Stimulated activated CD8-positive, alpha-beta memory T cell treated with anti-CD3 and anti-CD28 coated beads, Interleukin-12 subunit alpha, Interleukin-12 subunit beta, amount 100 ng/mL, for 4 hours (primary cell): ENCODE results near the gene CSRNP3.

Experiments used
- DNase-seq: peaks from one replicate; pipeline ENCODE4 v3.0.0-alpha.2; 2020; ENCODE audit warnings: low read depth

CSRNP3 gene

DNA sequence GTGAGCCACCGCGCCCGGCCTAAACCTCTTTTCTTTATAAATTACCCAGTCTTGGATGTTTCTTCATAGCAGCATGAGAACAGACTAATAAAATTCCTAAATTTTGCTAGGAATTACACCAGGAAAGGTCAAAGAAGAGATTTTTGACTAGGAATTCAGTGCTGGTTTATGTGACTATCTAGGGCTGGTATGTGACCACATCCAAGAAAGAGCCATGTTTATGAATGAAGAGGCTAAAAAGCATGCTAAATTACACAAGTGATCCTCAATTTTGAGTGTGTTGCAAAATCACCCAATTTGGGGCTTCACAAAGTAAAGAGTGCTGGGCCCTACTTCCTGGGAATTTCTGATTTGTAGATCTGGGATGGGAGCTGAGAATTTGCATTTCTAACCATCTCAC is 123.6 kb downstream of the CSRNP3 start:
- no peak for DNase-seq

DNA sequence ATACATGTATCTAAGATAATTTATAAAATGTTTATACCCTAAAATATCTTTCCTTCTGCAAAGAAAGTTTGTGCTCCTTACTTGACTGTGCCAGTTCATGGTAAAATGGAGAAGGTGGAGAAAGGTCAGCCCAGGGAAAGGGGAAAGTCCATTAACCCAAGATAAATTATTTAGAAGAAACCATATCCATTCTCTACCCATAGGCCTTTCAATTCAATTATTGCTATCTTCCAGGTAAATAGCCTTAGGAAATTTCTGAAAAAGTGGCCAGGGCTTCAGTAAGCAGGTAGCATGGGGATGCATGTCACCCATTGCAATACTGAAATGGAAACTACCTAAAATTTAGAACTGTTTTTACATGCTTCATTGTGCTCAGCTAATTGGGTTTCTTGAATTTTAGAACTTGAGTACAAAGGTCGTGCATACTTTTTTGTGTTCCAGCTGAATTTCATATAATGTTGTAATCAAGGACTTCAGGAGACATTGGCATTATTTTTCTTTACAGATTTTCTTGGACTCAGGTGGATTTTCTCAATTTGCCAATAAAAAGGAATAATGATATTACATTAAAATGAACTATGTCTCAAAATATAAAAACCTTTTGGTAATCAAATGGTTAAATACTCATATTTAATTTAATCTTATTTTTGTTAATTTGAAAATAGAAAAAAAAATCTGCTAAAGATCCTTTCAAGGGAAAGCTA is 124.9 kb downstream of the CSRNP3 start:
- DNase-seq, result no peak

DNA sequence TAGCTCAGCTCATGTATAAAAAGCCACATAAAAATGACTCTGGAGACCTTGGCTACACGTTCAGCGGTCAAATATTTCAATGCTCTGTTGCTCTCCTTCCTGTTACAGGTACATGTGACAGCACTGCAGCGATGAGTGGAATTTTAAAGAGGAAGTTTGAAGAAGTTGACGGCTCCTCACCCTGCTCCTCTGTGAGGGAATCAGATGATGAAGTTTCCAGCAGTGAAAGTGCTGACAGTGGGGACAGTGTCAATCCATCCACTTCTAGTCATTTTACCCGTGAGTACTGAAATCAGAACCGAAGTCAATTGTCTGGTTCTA is 125.4 kb downstream of the CSRNP3 start:
- no peak for DNase-seq

DNA sequence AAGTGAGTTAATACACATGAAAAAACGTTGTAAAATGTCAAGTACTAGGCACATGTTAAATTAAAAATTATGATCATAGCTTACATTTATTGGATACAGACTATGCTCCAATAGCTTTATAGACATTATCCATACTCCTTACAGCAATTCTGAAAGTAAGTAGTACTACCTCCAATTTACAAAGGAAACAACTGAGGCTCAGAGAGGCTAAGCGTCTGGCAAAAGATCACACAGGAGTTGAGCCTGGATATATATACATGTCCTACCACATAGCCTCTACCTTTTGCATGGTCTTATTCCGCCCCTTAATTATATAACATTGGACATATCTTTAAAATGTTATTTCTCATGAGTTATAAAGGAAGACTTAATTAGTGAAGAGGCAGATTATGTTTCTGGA is 127.3 kb downstream of the CSRNP3 start:
- no peak for DNase-seq

DNA sequence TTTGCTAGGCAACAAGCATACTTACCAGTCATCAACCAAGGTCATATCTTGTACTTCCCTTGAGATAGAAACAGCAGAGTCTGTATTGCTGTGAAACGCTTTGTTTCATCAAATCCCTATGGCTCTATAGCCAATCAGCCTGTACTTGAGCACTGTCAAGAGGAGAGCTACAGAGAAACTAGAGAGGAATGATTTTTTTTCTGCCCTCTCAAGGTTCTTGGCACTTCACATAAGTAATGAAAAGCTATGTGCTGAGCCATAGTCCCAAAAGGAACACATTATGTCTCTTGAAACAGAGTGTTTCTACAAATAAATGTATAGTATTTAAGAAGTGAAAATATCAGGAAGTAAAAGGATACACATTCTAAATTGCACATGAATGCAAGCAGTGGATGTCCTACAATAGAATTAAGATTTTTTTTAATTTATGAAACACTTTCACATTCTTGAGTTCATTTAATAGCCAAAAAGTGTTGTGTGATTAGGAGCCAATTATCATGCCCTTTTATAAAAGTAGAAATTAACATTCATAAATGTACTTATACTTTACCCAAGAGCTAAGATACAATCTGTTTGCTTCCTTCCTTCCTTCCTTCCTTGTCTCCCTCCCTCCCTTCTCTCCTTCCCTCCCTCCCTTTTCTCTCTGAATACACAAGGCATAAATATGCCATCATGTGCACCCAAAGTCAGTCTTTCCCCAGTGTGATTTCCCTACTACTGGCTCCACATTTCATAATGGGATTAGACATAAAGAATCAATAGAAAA is 131.8 kb downstream of the CSRNP3 start:
- no peak for DNase-seq

DNA sequence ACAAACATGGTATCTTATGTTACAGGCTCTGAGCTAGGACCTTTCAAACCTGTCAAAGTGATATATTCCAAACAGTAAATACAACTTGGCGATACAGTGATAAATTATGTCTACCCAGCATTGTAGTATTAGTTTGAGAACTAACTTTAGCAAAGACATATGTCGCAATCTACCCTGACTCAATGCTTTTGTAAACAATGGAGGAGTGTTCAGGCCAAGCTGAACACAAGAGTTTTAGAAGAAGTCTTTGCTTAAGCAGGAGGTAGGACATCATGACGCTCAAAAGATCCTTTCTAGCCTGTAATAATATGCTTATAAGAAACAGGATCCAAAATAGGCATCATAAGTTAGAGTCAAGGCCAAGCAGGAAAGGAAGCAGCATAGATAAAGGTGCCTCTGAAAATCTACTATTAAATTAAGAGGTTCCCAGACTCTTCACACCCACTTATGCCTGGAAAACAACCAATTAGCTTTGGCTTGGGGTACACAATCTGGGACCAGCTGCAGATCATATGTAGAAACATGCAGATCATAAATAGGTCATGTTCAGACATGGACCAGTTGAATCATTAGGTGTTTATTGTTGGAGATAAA is 132.5 kb downstream of the CSRNP3 start:
- DNase-seq, result no peak

DNA sequence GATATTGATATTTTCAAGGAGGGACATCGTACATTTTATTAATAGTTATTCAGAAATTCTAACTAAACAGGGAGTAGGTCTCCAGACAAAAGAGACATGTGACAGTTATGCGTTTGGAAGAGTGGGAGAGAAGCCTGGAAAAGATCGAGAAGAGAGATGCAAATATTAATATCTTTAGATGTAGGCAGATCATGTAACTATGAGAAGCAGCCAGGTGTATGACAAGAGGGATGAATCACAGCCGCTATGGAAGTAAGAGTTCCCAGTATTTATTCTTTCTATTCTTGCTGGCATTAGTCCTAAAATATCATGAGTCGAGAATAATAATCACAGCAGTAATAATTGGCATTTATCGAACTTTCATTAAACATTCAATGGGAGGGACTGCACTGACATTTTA is 140.2 kb downstream of the CSRNP3 start:
- DNase-seq, result no peak

DNA sequence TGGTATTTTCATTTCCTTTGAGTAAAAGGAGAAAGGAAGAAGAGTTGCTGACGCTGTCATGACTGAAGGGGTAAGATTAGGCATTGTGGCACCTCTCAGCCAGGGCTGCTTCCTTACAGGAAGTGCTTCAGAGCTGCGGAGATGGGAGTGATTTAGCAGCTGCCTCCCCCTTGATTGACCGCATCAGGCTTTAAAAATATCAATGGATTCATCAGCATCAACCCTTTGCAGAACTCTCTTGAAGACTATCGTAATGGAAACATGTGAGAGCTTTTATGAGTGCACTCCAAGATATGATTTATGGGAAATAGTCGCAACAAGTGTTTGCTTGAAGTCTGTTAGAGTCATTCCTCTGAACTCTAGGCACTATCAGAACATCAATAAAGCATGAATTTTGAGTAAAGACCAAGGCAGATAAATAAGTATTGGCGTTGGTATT is 141.1 kb downstream of the CSRNP3 start:
- no peak for DNase-seq

DNA sequence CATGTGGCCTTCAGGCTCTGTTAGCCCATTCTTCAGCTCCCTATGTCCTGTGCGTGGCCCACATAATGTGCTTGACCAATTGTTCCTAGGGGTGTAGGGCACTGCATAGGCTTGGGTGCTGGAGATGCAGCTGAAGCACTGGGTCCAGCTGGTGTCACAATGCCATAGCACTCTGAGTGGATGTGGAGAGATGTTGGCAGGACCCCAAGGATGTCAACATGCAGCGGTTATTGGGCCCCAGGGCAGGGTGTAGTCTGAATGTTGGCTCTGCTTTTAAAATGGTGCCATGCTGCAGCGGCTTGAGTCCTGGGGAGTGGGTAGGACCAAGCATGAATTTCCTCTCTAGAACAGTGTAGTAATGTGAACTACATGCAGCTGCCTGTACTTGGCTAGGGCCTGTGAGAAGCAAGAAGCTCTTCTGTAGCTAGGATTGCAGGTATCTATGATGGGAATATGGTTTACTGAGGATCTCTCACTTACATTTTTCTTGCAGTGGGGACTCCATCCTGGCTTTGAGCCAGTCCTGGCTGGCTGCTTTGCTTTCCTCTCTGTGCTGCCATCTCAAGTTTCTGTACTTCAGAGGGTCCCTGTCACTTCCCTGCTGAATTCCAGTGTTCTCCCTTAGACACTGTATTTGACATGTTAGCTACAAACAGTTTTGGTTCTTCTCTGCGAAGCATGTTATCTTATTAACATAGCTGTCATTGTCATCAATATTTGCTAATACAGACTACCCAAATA is 148.4 kb downstream of the CSRNP3 start:
- DNase-seq, result no peak

DNA sequence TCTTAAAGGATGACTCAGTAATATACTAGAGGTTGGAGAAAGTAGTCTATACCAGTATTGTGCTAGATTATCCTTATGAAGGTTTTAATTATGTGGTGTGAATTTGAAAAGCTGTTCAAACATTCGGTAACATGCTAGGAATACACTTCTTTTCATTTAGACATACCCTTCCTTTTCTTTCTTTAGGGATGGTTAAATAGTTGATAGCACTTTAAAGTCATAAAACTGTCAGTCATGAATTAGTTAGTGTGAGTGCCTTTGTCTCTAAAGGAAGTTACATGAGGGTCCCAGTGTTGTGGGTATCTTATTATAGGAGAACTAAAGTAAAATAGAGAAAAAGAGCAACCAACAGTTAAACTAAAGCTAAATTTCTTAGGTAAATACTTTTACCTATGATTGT is 149.3 kb downstream of the CSRNP3 start:
- no peak for DNase-seq

DNA sequence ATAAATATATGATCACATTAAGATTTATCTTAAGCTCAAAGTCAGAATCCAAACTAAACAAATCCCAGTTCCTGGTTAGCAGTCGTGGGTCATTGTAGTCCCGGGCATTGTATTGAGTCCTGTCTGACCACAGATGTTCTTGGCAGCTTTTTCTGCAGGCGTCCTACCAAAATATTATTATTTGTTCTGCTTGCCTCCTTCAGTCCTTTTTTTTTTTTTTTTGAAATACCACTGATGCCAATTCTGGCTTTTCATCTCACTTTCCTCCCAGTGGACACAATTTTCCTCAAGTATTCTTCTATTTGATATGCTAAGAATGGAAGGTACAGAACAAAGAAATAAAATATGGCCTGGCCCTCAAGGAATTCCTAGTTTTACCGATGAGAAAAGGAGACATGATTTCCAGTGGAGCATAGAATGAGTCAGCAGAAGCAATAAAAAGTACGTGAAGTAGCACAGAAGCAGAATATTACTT is 151.6 kb downstream of the CSRNP3 start:
- no peak for DNase-seq

DNA sequence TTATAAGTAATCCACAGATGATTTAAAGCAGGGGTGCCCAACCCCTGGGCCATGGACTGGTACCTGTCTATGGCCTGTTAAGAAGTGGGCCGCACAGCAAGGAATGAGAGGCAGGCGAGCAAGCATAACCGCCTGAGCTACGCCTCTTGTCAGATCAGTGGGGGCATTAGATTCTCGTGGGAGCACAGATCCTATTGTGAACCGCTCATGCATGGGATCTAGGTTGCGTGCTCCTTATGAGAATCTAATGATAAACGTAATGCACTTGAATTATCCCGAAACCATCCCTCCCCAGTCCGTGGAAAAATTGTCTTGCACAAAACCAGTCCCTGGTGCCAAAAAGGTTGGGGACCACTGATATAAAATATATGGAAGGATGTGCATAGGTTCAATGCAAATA is 153.7 kb downstream of the CSRNP3 start:
- DNase-seq, result no peak

DNA sequence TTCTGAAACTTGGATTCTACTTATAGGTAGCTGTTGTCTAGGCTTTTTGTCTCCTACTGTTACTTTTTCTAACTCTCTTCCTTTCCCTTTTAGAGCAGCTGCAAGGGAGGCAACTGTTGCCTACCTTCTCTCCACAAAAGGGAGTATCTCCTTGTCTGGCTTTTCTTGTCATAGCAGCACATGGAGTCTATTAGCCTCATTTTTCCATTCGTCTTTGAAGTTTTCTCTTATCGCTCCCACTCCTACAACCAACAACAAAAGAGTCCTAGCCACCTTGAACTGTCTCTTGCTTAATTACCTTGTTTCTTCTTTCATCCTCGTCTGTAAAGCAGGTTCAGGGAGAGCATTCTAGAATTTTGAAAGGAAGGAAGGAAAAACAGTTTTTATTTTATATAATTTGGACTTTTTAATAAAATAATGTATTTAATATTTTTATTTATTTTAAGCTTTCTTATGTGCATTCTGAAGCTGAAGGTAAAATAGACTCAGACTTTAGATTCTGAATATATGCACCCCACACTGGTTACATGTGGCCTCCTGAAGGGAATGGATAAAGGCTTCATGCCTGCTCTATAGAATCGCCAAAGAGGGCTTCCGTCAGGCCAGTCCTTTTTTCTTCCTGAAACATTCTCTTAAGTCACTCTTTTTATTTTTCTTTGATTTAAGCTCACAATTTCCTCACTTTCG is 154.4 kb downstream of the CSRNP3 start:
- no peak for DNase-seq

DNA sequence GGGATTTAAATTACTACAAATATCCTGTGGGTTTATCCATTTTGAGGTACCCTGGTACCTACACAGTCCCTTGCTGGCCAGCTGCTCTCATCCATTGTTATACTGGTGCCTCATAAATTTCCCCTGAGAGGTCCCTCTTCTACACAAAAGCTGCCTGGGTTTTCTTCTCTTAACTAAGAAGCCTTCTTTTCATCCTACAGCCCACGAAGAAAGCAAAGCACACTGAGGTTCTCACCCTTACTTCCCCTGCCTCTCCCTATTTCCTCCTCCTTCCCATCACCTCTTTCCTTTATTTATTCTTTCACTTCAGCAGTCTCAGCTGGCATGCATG is 154.9 kb downstream of the CSRNP3 start:
- DNase-seq, result no peak

DNA sequence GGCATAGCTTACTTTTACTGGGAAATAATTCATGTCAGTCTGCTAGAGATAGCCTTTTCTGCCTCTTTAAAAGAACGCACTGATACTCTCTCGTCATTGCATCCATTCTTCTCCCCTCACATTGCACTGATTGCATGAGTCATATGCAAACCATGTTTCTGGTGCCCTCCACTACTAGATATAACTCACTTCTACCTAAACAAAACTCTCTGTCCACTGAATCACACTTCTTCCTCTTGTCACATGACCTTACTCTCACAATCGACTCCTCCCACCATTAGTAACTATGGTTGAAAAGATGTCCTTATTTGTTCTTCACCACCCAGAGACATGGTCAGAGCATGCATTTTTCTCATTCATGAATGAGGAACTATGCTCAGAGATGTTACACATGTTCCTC is 158.0 kb downstream of the CSRNP3 start:
- no peak for DNase-seq

DNA sequence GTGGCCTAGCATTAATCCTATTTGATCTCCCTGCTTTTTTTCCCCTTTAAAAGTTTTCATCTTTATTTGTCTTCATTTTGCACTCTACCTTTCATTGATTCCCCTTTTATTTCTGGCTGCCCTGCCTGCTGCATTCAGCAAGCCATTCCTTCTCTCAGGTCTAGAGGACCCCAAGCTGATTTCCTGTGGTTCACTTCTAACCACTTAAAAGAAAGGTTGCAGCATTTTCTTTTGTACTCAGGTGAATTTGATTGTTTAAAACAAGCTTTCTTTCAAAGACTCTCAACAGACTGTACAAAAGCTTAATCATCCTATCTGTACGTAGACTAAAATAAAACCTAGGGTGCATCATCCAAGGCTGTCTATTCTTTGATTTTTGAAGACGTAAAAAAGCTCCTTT is 160.3 kb downstream of the CSRNP3 start:
- no peak for DNase-seq

DNA sequence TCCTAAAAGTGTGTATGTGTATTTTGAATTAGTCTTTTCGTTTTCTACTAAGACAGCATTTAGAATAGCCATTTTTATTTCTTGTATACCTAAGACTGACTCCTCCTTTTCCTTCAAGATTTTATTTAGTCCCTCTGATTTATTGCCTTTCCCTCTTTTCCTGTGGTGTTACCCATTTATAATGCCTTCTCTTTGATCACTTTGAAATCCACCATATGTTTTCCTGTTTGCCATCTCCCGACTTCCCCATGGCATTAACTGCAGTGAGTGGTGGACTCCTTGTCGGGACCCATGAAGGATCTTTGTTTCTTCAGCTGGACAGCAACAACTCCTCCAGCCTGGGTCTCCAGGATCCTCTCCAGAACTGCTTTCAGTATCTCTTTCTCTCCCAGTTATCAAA is 160.7 kb downstream of the CSRNP3 start:
- DNase-seq, result no peak

DNA sequence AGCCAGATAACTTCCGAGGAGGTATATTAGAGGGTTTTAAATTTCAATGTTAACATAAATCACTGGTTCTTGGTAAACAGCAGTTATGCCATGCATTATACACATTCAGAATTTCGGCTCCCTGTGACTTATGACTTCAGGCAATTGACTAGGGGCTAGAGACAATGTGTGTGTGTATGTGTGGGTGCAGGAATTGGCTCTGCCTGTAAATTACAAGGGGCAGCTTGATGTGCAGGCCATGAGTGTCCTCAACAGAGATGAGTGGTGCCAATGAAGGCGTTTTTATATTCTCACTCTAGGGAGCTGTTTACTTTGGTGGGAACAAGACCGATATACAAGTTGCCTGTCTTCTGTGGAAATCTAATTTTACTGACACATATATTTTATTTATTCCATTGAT is 161.6 kb downstream of the CSRNP3 start:
- DNase-seq, result no peak

DNA sequence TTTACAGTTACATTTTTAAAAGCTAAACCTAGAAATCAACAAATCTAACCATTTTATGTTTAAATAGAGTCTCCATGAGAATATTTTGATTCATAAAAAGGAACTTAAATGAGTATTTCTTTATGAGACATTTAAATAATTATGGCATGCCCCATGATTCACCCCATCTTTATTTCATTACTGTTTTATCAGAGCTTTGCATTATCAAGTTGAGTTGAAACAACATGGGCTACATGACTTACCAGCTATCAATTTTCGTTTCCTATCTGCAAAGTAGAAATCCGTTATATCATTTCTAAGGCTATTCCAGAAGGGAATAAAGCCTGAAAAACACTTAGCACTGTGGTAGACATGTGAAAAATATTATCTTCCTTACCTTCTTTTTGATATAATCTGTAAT is 163.1 kb downstream of the CSRNP3 start:
- no peak for DNase-seq

DNA sequence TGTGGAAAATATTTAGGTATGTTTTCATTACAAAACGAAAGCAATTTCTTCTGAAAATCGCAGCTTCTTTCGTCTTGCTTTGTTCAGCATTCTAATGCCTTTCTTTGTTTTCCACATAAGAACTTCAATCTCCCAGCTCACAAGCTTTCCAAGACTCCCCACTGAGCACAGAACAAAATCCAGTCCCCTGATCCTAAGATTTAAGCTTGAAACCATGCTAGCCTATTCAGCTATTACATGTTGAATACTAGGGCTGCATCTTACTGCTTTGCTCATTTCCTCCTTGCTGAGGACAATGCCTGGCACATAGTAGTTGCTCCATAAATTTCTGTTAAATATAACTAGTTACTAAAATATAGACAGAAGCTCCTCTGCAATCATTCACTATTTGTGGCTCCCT is 163.9 kb downstream of the CSRNP3 start:
- DNase-seq, result no peak

DNA sequence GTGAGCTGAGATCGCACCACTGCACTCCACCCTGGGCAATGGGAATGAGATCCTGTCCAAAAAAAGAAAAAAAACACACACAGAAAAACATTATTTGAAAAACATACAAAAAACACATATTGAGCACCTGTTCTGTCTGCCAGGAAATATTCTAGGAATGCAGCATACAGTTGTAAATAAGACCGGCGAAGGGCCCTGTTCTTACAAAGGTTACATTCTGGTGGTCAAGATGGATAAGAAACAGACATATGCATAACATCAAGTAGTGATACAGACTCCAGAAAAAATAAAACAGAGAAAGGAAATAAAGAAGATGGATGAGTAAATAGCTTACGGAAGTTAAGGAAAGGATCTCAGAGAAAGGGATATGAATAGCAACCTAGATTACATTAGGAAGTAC is 164.8 kb downstream of the CSRNP3 start:
- no peak for DNase-seq

DNA sequence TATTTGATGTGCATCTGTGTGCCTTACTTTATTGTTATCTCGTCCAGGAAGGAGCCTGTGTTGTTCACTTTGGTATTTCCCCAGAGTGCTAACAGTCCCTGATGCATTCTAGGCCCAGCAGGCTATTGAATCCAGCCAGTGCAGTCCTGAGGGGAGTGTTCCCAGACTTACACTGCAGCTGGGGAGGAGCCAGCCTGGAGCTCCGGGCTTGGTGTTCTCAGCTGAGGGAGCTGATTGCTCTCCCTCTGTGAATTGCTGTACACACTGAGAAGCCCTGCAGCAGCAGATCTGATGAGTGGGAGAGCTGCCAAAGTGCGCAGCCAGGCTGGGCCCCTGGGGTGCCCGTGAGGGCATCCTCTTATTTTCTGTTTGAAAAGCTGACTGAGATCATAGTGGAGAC is 165.4 kb downstream of the CSRNP3 start:
- DNase-seq, result no peak
